ENCODE data around the gene TMEM240.

Gene TMEM240

DNA sequence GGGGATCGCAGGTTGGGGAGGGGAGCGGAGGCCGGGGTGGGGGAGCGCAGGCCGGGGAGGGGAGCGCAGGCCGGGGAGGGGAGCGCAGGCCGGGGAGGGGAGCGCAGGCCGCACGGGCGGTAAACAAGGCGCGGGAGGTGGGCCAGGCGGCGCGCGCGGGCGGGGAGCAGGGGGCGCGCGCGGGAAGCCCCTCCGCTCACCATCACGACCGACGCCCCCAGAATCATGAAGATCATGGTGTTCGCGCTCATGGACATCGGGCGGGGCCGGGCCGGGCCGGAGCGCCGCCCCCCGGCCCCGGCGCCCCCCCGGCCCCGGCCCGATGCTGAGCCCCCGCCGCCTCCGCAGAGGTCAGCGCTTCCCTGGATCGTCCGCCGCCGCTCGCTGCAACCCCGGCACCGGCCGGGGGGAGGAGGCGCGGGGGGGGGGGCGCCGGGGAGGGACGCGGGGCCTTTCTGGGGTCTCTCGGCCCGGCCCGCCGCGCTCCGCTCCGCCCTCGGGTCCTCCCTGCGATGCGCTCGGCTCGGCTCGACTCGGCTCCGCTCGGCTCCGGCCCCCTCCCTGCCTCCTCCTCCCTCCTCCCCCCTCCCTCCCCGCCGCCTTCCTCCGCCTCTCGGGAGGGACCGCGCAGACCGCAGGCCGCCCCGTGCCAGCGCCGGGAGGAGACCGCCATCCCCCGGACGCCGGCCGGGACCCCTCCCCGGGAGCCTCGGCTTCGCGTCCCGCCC, at the start of gene TMEM240:
TMEM240 (minus strand) TSS at position 535 of the 728 bp plus-strand sequence; CDS start at position 257, 278 bp downstream.
- H3K9me3 Mint-ChIP-seq, result no peaks in the 10 kb centered on the region
- no peaks in the 10 kb centered on the region for H3K27me3 Mint-ChIP-seq
- no peak within 1 kb of the TSS for H3K27ac Mint-ChIP-seq
- peaks cover 5% of the 10 kb centered on the region for H3K4me1 Mint-ChIP-seq (ENCODE audit: low read depth)
- H3K4me3 Mint-ChIP-seq, result peak within 1 kb of the TSS; percentile 39
- H3K36me3 Mint-ChIP-seq (ENCODE audit: low read depth), result peaks cover 13% of the 10 kb centered on the region

DNA sequence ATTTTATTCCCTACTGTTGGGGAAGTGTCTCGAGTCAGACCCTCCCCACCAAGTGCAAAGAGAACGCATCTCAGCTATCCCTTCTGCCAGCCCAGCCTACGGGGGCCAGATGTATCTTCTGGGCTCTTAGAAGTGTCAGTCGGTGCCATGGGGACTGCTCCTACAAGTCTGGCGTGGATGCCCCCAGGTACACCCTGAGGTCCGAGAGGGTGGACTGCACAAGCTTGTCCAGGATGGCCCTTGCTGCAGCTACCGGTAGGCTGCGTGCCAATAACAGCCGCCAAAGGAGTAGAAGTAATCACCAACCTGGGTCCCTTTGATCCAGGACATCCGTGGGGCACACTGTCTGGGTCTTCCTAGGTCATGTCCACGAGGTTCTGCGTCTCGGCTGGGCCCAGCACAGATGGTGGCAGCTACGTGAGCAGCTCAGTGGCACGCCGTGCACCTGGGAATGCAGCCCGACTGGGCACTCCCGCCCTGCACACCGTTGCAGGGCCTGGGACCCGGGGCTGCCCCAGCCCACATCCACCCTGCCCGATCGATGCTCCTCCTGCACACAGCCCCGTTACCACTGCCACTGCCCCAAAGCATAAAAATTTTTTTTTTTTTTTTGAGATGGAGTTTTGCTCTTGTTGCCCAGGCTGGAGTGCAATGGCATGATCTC, 43.1 kb upstream of the TMEM240 start:
- Mint-ChIP-seq H3K27me3 (peaks cover 15% of the 10 kb centered on the region), H3K9me3 (no peaks in the 10 kb centered on the region), H3K27ac (no peak overlapping the region), H3K4me3 (no peak overlapping the region), H3K36me3 (ENCODE audit: low read depth) (no peaks in the 10 kb centered on the region), H3K4me1 (ENCODE audit: low read depth) (no peaks in the 10 kb centered on the region)

DNA sequence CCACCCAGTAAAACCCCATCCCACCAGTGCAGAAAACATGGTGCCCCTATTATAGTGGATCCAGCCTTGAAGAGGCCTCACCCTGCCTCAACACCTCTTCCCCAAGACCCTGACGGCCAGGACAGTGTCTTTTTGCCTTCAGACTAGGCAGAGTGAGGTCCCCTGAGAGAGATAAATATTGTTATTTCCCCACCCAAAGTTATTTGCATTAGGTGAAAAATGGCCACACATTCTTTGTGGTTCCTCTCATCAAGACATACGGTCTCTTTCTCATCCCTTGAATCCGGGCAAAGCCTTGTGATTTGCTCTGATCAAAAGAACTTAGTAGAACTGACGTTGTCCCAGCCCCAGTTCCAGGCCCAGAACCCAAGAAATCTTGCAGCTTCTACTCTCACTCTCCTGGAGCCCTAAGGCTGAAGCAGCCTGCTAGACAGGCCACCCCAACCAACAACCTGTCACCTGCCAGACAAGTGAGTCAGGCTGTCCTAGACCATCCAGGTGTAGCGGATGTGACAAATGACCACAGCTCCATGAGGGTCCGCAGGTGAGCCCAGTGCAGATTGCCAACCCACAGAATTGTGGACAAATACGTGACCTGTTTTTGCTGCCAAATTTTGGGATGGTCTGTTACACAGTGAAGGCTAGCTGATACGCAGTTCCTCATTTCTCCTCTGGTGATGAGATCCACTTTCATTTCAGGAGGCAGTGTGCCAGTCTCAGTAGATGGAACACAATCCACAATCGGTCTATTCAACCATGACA, 42.3 kb upstream of the TMEM240 start:
- Mint-ChIP-seq H3K4me1 (ENCODE audit: low read depth) (no peaks in the 10 kb centered on the region), H3K27me3 (peaks cover 15% of the 10 kb centered on the region), H3K27ac (no peak overlapping the region), H3K9me3 (no peaks in the 10 kb centered on the region), H3K36me3 (ENCODE audit: low read depth) (no peaks in the 10 kb centered on the region), H3K4me3 (no peak overlapping the region)

DNA sequence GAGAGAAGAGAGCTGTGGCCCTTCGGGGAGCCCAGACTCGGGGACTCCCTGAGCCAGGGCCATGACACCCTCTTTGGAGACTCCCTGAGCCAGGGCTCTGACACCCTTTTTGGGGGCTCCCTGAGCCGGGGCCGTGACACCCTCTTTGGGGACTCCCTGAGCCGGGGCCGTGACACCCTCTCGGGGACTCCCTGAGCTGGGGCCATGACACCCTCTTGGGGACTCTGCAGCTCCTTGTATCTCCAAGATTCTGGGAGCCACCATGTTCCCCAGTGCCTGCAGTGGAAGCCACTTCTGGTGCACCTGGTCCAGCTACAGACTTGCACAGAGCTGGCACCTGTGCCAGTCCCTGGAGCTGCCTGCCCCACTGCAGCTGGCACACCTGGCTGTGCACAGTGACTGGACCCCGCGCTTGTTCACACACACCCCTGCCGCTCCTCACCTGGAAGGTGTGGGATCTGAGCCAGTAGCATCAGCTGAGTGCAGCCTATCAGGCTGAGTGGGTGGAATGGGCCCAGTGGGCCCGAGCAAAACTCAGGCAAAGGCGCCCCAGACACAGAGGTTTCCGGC, 38.0 kb upstream of the TMEM240 start:
- Mint-ChIP-seq H3K4me3 (no peak overlapping the region), H3K27me3 (peaks cover 9% of the 10 kb centered on the region), H3K27ac (no peak overlapping the region), H3K9me3 (no peaks in the 10 kb centered on the region), H3K36me3 (ENCODE audit: low read depth) (peaks cover 5% of the 10 kb centered on the region), H3K4me1 (ENCODE audit: low read depth) (peaks cover 18% of the 10 kb centered on the region)

DNA sequence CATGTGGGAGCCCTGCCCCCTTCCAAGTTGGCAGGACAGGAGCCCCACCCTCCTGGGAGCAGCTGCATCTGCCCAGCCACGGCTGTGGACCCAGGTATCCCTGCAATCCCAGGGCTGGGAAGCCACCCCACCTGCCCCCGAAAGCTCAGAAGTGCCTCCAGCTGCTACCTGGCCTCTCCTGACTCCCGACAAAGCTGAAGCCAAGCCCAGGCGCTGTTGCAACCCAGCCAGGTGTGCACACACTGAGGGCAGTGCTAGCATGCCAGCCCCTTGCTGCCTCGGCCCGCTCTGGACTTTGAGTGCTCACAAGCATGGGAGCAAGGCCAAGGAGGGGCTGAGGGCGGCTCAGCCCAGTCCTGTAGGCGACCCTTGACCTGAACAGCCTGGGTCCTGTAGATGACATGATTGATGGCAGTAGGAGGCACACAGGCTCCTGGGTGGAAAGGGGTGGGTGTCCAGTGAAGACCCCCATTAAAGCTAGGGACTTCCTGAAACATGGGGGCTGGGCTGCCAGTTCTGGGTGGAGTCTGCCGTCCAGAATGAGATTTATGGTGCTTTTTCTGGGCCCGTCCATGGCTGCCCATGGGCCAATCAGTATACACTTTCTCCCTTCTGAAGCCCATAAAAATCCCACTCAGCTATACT, 37.1 kb upstream of the TMEM240 start:
- H3K9me3 Mint-ChIP-seq, result no peaks in the 10 kb centered on the region
- peaks cover 12% of the 10 kb centered on the region for H3K36me3 Mint-ChIP-seq (ENCODE audit: low read depth)
- peaks cover 25% of the 10 kb centered on the region for H3K4me1 Mint-ChIP-seq (ENCODE audit: low read depth)
- no peak overlapping the region for H3K27ac Mint-ChIP-seq
- peaks cover 8% of the 10 kb centered on the region for H3K27me3 Mint-ChIP-seq
- no peak overlapping the region for H3K4me3 Mint-ChIP-seq

DNA sequence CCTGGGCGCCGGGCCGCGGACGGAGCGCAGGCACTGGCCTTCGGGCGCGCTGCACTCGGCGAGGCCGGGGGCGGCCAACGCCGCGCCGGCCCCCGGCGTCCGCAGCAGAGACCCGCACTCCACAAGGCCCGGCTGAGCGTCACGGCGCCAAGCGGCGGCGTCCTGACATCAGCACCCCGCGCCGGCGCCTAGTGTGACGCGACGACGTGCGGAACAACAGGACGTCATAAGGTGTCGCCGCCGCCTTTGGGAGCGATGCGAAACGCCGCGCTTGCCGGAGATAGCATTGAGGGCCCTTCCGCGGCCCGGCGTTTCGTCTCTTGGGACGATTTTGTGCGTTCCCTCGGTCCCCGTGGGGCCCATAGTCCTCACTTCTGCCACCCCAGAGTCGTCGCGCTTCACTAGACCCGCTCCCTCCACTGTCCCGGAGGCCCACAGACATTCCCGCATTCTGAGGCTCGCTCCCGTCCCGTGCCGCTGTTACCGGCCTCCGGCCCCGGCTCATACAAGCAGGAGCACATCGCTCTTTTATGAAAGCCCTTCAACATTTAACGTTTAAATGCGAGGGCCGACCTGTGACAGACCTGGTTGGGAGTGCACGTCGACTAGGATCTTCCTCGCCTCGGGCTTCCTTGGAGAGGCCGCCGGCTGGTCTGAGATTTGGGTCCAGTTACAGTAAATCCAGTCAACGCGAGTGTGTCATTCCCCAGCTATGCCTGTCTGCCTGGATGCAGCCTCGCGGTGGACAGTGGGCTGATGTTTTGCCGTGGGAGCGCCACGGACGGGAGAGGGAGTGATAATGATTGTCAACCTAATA, 34.5 kb upstream of the TMEM240 start, which contains the start of gene SSU72:
SSU72 (minus strand) TSS at position 143 of the 817 bp plus-strand sequence. CDS start 306 bp downstream, outside the sequence.
- peak within 1 kb of the TSS; percentile 99 for H3K4me3 Mint-ChIP-seq
- H3K36me3 Mint-ChIP-seq (ENCODE audit: low read depth), result peaks cover 27% of the 10 kb centered on the region
- H3K9me3 Mint-ChIP-seq, result no peaks in the 10 kb centered on the region
- H3K27ac Mint-ChIP-seq, result peak within 1 kb of the TSS; percentile 99
- H3K27me3 Mint-ChIP-seq, result no peaks in the 10 kb centered on the region
- peaks cover 42% of the 10 kb centered on the region for H3K4me1 Mint-ChIP-seq (ENCODE audit: low read depth)

DNA sequence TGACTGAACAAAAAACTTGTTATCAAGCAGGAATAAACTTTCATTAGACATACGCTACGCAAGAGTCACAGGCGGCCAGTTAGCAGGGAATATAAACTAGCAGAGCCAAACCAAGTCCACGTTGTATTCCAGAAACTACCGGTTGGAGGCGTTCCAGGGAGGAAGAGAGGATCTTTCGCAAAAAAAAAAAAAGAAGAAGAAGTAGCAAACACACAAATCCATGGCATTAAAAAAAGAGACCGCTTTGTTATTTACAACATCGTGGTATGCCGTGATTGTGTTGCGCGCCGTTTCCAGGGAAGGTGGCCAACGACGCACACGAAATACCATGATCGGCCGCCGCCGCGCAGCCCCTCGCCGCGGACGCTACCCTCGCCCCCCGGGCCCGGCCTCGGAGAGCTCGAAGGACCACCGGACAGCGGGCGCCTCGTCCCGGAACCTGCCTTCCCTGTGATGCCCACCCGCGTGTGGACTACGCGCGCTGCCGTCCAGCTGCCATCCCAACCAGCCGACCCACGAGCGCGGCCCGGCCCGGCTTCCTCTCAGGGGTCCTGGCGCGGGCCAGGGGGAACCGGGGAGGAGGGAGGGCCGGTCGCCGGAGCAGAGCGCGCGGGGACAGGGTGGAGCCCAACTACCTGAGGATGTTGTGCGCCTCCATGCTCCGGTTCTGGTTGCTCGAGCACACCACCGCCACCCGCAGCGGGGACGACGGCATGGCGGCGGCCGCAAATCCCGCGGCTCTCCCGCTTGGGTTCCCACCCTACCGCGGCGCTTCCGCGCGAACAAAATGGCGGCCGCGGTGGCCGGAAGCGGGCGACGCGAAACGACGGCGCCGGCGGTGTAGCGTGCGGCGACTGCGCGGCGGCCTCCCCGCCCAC, 33.7 kb upstream of the TMEM240 start:
- Mint-ChIP-seq H3K36me3 (ENCODE audit: low read depth) (peaks cover 35% of the 10 kb centered on the region), H3K27ac (peak overlapping the region; percentile 99)

DNA sequence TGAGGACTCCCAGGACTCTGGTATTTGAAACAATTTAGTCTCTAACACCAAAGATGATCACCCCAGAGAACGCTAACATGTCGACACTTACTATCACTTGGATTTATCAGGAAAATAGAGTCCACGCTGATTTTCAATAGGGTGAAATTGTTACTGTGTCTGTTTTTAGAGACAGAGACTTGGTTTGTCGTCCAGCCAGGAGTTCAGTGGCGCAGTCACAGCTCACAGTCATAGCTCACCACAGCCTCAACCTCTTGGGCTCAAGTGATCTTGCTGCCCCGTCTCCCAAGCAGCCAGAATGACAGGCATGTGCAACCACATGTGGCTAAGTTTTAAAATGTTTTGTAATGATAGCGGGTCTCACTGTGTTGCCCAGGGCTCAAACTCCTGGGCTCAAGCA, 28.9 kb upstream of the TMEM240 start:
- no peak overlapping the region for H3K4me3 Mint-ChIP-seq
- H3K9me3 Mint-ChIP-seq, result no peaks in the 10 kb centered on the region
- H3K36me3 Mint-ChIP-seq (ENCODE audit: low read depth), result peaks cover 57% of the 10 kb centered on the region
- H3K27ac Mint-ChIP-seq, result peak overlapping the region; percentile 70
- no peaks in the 10 kb centered on the region for H3K27me3 Mint-ChIP-seq
- peaks cover 51% of the 10 kb centered on the region for H3K4me1 Mint-ChIP-seq (ENCODE audit: low read depth)

More for the DNA sequence above, 33.7 kb upstream of the TMEM240 start:
- Mint-ChIP-seq H3K9me3 (no peaks in the 10 kb centered on the region), H3K4me3 (peak overlapping the region; percentile 99), H3K27me3 (no peaks in the 10 kb centered on the region), H3K4me1 (ENCODE audit: low read depth) (peaks cover 50% of the 10 kb centered on the region)

DNA sequence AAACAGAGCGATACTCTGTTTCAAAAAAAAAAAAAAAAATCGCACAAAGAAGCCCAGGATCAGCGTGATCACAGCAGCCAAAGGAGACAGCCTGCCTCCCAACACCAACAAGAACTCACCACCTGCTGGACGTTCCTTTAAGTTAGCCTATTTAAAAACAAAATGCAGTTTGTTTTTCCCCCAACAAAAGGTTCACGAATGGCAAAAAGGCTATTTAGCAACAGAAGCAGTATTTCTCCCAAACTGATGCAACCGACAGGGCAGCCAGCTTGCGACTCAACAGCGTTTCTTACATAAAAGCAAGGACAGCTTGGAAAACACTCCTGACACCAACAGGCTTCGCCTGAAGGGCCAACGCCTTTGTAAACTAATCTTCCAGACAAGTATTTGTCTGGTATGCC, 27.5 kb upstream of the TMEM240 start:
- no peaks in the 10 kb centered on the region for H3K9me3 Mint-ChIP-seq
- peaks cover 56% of the 10 kb centered on the region for H3K36me3 Mint-ChIP-seq (ENCODE audit: low read depth)
- H3K27me3 Mint-ChIP-seq, result no peaks in the 10 kb centered on the region
- no peak overlapping the region for H3K27ac Mint-ChIP-seq
- no peak overlapping the region for H3K4me3 Mint-ChIP-seq
- H3K4me1 Mint-ChIP-seq (ENCODE audit: low read depth), result peaks cover 43% of the 10 kb centered on the region

DNA sequence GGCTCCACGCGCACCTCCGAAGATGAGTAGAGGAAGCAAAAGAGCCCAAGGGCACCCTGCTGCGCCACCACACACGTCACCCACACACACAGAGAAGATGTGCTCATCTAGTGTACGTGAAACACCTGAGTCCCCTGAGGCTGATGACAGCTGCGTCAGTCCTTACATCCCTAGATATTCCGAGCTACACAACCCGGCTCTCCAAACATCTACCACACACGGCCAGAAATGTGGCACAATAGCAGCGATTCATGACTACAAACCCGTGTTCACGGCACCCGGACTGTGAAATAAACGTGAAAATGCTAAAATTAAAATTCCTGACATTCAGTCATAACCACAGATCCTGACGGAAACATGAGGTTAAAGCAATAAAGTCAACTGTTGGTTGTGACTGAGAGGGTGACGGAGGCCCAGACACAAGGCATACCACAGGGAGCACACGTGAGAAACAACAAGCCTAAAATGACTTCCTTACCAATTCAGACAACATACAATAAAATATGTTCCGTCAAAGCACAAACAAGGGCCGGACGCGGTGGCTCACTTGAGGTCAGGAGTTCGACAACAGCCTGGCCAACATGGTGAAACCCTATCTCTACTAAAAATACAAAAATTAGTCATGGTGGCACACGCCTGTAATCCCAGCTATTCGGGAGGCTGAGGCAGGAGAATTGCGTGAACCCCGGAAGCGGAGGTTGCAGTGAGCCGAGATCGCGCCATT, 26.9 kb upstream of the TMEM240 start:
- H3K27ac Mint-ChIP-seq, result peak overlapping the region; percentile 31
- H3K27me3 Mint-ChIP-seq, result no peaks in the 10 kb centered on the region
- no peak overlapping the region for H3K4me3 Mint-ChIP-seq
- peaks cover 38% of the 10 kb centered on the region for H3K4me1 Mint-ChIP-seq (ENCODE audit: low read depth)
- no peaks in the 10 kb centered on the region for H3K9me3 Mint-ChIP-seq
- H3K36me3 Mint-ChIP-seq (ENCODE audit: low read depth), result peaks cover 60% of the 10 kb centered on the region

DNA sequence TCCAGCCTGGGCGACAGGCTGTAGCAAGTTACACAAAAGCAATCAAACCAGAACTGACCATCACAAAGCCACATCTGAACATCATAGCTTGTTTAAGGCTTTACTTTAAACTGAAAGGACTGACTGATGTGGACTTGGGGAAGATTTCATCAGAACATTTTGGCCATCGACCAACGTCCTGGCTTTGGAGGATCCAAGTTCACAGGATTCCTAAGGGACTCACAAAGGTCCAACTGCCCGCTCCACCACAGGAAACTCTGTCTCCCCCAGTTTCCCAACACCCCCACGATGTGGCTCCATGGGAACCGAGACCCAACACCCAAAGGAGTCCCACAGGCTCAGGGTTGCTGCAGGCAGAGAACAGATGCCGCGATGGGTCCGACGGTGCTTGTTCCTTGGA, 24.9 kb upstream of the TMEM240 start:
- H3K27me3 Mint-ChIP-seq, result no peaks in the 10 kb centered on the region
- no peaks in the 10 kb centered on the region for H3K9me3 Mint-ChIP-seq
- peaks cover 63% of the 10 kb centered on the region for H3K36me3 Mint-ChIP-seq (ENCODE audit: low read depth)
- H3K4me1 Mint-ChIP-seq (ENCODE audit: low read depth), result peaks cover 26% of the 10 kb centered on the region
- no peak overlapping the region for H3K4me3 Mint-ChIP-seq
- no peak overlapping the region for H3K27ac Mint-ChIP-seq

DNA sequence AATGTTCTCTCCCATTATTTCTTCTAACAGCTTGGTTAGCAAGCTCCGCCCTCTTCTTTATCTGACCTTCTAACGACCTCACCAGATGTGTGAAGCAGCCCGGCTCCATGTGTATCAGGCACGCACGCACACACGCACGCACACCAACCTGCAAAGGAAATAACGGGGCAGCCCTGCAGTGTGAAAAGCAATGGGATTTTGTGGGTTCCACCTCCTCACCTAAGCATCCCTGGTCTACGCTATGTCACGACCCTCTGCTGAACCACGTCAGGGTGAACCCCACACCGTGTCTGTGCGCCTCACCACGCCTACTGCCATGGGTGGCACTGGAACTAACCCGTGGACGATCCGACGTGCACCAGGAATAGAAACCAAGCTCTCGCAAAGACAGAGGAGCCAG, 23.8 kb upstream of the TMEM240 start:
- H3K9me3 Mint-ChIP-seq, result no peaks in the 10 kb centered on the region
- no peak overlapping the region for H3K4me3 Mint-ChIP-seq
- H3K27me3 Mint-ChIP-seq, result no peaks in the 10 kb centered on the region
- H3K27ac Mint-ChIP-seq, result no peak overlapping the region
- peaks cover 16% of the 10 kb centered on the region for H3K4me1 Mint-ChIP-seq (ENCODE audit: low read depth)
- peaks cover 52% of the 10 kb centered on the region for H3K36me3 Mint-ChIP-seq (ENCODE audit: low read depth)

All from stimulated activated naive CD8-positive, alpha-beta T cell treated with anti-CD3 and anti-CD28 coated beads, Interleukin-15, Interleukin-2, amounts not matched to agents 100 ng/mL and 50 ng/mL, for 24 hours (primary cell).